HEK293 (cell line): Measurements from ENCODE around the gene CIRBP.

ENCODE experiments used
- CTCF ChIA-PET: fragments of 350-600 bp; formaldehyde crosslinking; extraction: SDS; loops from one replicate; lab custom pipeline; 2021; ENCODE audit warnings: antibody characterized with exemption; lab: Yijun Ruan, JAX
- POLR2A ChIA-PET: fragments of 300-600 bp; formaldehyde crosslinking; extraction: SDS; loops from one replicate; lab custom pipeline; 2020; ENCODE audit warnings: antibody characterized with exemption, inconsistent platforms; lab: Yijun Ruan, JAX
- H3K27ac ChIP-seq: fragments of 200-500 bp; sonication (Bioruptor generic); 2 replicates; pipeline ENCODE4 v1.5.1; 2014; ENCODE audit warnings: low read depth, low read length, control low read depth, inconsistent platforms; ENCODE audit errors: extremely low read depth
- H3K36me3 ChIP-seq, 2 experiments: fragments of 200-500 bp in 1 of 2; sonication (Bioruptor generic) in 1 of 2; 1 replicate in 1 of 2; 2 replicates in 1 of 2; pipeline ENCODE4 v1.5.1; 2014 to 2017; ENCODE audit warnings: inconsistent platforms in 2 of 2, low read length in 2 of 2; ENCODE audit not compliant: control insufficient read depth in 2 of 2, insufficient read depth in 1 of 2
- H3K4me1 ChIP-seq: fragments of 200-500 bp; sonication (Bioruptor generic); 2 replicates; pipeline ENCODE4 v1.5.1; 2014; ENCODE audit warnings: mild to moderate bottlenecking, low read length, inconsistent platforms; ENCODE audit not compliant: control insufficient read depth, insufficient read depth
- H3K4me3 ChIP-seq: 2 replicates; pipeline ENCODE4 v1.5.1; 2011; ENCODE audit warnings: low read depth, mild to moderate bottlenecking, control low read depth, low read length, moderate library complexity
- H3K9me3 ChIP-seq: fragments of 200-500 bp; sonication (Bioruptor generic); 2 replicates; pipeline ENCODE4 v1.5.1; 2014; ENCODE audit warnings: low read depth, low read length, inconsistent platforms; ENCODE audit not compliant: control insufficient read depth, insufficient read depth
- EGR2 ChIP-seq: fragments of 450-650 bp; formaldehyde crosslinking; IDR thresholded peaks from 2 replicates; pipeline ENCODE4 v1.5.1; 2016; ENCODE audit warnings: low read depth, missing biosample characterization, missing genetic modification characterization
- GLIS1 ChIP-seq: fragments of 450-650 bp; formaldehyde crosslinking; IDR thresholded peaks from 2 replicates; pipeline ENCODE4 v1.5.1; 2016; ENCODE audit warnings: missing biosample characterization, missing genetic modification characterization
- HOXA7 ChIP-seq: sonication (generic); formaldehyde crosslinking; IDR thresholded peaks from 2 replicates; pipeline ENCODE4 v1.8.1; 2022; ENCODE audit warnings: missing genetic modification reagents, borderline replicate concordance
- MYNN ChIP-seq: fragments of 450-650 bp; formaldehyde crosslinking; IDR thresholded peaks from 2 replicates; pipeline ENCODE4 v1.5.1; 2016; ENCODE audit warnings: missing biosample characterization, missing genetic modification characterization, borderline replicate concordance
- SCRT1 ChIP-seq: fragments of 450-650 bp; formaldehyde crosslinking; IDR thresholded peaks from 2 replicates; pipeline ENCODE4 v1.5.1; 2016; ENCODE audit warnings: missing biosample characterization, missing genetic modification characterization, borderline replicate concordance
- ZBTB7A ChIP-seq: fragments of 450-650 bp; formaldehyde crosslinking; IDR thresholded peaks from 2 replicates; pipeline ENCODE4 v1.5.1; 2016; ENCODE audit warnings: low read depth, missing biosample characterization, missing genetic modification characterization
- ZFHX2 ChIP-seq: fragments of 450-650 bp; formaldehyde crosslinking; conservative IDR thresholded peaks from 2 replicates; pipeline ENCODE4 v1.5.1; 2016; ENCODE audit warnings: missing biosample characterization, missing genetic modification characterization
- ZNF157 ChIP-seq: fragments of 450-650 bp; formaldehyde crosslinking; IDR thresholded peaks from 2 replicates; pipeline ENCODE4 v1.5.1; 2016; ENCODE audit warnings: missing biosample characterization, missing genetic modification characterization
- ZNF501 ChIP-seq: fragments of 450-650 bp; formaldehyde crosslinking; IDR thresholded peaks from 2 replicates; pipeline ENCODE4 v1.5.1; 2016; ENCODE audit warnings: missing biosample characterization, missing genetic modification characterization
- ZNF548 ChIP-seq: fragments of 450-650 bp; formaldehyde crosslinking; IDR thresholded peaks from 2 replicates; pipeline ENCODE4 v1.5.1; 2016; ENCODE audit warnings: missing biosample characterization, missing genetic modification characterization
- ZNF600 ChIP-seq: fragments of 450-650 bp; formaldehyde crosslinking; IDR thresholded peaks from 2 replicates; pipeline ENCODE4 v1.5.1; 2016; ENCODE audit warnings: missing biosample characterization, missing genetic modification characterization
- TF ChIP-seq, protein P1 (sequence below): fragments of 450-650 bp; formaldehyde crosslinking; IDR thresholded peaks from 2 replicates; pipeline ENCODE4 v1.5.1; 2016; ENCODE audit warnings: missing biosample characterization, missing genetic modification characterization
- TF ChIP-seq, protein P2 (sequence below): fragments of 450-650 bp; IDR thresholded peaks from 2 replicates; pipeline ENCODE4 v1.5.1; 2018; ENCODE audit warnings: missing biosample characterization, missing genetic modification characterization
- TF ChIP-seq, protein P3 (sequence below): fragments of 450-650 bp; formaldehyde crosslinking; conservative IDR thresholded peaks from 2 replicates; pipeline ENCODE4 v1.5.1; 2016; ENCODE audit warnings: low read depth, missing biosample characterization, missing genetic modification characterization
- TF ChIP-seq, protein P4 (sequence below): fragments of 450-650 bp; formaldehyde crosslinking; IDR thresholded peaks from 2 replicates; pipeline ENCODE4 v1.5.1; 2016; ENCODE audit warnings: missing biosample characterization, missing genetic modification characterization
- TF ChIP-seq, protein P5 (sequence below): fragments of 450-650 bp; formaldehyde crosslinking; IDR thresholded peaks from 2 replicates; pipeline ENCODE4 v1.5.1; 2016; ENCODE audit warnings: missing biosample characterization, missing genetic modification characterization

Gene CIRBP

DNA sequence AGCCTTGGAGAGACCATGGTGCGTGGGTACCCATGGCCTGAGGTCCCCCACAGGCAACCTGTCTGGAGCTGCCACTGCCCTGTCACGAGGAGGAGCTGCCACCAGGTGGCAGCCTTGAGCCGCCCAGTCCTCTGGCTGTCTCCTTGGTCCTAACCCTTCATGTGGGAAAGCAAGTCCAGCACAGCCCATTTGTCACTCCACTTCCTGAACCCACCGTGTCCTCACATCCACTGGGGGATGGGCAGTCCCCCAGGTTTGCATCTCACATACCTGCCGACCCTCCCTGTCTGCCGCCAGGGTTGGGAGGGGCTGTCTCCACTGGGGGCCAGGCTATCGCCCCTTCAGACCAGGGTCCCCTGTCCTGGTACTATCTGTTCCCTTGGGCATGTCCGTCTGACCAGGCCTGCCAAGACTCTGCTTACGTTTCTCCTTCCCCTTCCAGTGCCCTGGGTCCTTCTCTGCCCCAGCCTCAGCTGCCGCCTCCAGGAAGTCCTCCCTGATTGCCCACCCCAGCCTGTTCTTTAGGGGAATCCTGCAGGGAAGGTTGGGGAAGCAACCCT, 10.7 kb downstream of the CIRBP start (continued):
- TF ChIP-seq, protein P1, sequence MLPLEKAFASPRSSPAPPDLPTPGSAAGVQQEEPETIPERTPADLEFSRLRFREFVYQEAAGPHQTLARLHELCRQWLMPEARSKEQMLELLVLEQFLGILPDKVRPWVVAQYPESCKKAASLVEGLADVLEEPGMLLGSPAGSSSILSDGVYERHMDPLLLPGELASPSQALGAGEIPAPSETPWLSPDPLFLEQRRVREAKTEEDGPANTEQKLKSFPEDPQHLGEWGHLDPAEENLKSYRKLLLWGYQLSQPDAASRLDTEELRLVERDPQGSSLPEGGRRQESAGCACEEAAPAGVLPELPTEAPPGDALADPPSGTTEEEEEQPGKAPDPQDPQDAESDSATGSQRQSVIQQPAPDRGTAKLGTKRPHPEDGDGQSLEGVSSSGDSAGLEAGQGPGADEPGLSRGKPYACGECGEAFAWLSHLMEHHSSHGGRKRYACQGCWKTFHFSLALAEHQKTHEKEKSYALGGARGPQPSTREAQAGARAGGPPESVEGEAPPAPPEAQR = no peak
- TF ChIP-seq ZNF501 (tag by site-specific recombination) = 0 out of 2 replicates have a peak, but pooled peaks have one; percentile 27
- TF ChIP-seq, protein P2, sequence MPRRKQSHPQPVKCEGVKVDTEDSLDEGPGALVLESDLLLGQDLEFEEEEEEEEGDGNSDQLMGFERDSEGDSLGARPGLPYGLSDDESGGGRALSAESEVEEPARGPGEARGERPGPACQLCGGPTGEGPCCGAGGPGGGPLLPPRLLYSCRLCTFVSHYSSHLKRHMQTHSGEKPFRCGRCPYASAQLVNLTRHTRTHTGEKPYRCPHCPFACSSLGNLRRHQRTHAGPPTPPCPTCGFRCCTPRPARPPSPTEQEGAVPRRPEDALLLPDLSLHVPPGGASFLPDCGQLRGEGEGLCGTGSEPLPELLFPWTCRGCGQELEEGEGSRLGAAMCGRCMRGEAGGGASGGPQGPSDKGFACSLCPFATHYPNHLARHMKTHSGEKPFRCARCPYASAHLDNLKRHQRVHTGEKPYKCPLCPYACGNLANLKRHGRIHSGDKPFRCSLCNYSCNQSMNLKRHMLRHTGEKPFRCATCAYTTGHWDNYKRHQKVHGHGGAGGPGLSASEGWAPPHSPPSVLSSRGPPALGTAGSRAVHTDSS (tag by site-specific recombination) = no peak
- TF ChIP-seq HOXA7 (CRISPR knock-in tag) = no peak
- peak; percentile 49 for TF ChIP-seq GLIS1 (tag by site-specific recombination)
- peak; percentile 100 for TF ChIP-seq ZNF600 (tag by site-specific recombination)
- TF ChIP-seq, protein P3, sequence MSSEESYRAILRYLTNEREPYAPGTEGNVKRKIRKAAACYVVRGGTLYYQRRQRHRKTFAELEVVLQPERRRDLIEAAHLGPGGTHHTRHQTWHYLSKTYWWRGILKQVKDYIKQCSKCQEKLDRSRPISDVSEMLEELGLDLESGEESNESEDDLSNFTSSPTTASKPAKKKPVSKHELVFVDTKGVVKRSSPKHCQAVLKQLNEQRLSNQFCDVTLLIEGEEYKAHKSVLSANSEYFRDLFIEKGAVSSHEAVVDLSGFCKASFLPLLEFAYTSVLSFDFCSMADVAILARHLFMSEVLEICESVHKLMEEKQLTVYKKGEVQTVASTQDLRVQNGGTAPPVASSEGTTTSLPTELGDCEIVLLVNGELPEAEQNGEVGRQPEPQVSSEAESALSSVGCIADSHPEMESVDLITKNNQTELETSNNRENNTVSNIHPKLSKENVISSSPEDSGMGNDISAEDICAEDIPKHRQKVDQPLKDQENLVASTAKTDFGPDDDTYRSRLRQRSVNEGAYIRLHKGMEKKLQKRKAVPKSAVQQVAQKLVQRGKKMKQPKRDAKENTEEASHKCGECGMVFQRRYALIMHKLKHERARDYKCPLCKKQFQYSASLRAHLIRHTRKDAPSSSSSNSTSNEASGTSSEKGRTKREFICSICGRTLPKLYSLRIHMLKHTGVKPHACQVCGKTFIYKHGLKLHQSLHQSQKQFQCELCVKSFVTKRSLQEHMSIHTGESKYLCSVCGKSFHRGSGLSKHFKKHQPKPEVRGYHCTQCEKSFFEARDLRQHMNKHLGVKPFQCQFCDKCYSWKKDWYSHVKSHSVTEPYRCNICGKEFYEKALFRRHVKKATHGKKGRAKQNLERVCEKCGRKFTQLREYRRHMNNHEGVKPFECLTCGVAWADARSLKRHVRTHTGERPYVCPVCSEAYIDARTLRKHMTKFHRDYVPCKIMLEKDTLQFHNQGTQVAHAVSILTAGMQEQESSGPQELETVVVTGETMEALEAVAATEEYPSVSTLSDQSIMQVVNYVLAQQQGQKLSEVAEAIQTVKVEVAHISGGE = no peak
- no peak for TF ChIP-seq ZNF157 (tag by site-specific recombination)
- no peak for TF ChIP-seq SCRT1
- no peak for TF ChIP-seq ZNF548 (tag by site-specific recombination)
- no peak for TF ChIP-seq MYNN
- TF ChIP-seq, protein P4, sequence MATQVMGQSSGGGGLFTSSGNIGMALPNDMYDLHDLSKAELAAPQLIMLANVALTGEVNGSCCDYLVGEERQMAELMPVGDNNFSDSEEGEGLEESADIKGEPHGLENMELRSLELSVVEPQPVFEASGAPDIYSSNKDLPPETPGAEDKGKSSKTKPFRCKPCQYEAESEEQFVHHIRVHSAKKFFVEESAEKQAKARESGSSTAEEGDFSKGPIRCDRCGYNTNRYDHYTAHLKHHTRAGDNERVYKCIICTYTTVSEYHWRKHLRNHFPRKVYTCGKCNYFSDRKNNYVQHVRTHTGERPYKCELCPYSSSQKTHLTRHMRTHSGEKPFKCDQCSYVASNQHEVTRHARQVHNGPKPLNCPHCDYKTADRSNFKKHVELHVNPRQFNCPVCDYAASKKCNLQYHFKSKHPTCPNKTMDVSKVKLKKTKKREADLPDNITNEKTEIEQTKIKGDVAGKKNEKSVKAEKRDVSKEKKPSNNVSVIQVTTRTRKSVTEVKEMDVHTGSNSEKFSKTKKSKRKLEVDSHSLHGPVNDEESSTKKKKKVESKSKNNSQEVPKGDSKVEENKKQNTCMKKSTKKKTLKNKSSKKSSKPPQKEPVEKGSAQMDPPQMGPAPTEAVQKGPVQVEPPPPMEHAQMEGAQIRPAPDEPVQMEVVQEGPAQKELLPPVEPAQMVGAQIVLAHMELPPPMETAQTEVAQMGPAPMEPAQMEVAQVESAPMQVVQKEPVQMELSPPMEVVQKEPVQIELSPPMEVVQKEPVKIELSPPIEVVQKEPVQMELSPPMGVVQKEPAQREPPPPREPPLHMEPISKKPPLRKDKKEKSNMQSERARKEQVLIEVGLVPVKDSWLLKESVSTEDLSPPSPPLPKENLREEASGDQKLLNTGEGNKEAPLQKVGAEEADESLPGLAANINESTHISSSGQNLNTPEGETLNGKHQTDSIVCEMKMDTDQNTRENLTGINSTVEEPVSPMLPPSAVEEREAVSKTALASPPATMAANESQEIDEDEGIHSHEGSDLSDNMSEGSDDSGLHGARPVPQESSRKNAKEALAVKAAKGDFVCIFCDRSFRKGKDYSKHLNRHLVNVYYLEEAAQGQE = peak; percentile 42; the same call in 1 of the 2 replicates
- TF ChIP-seq ZBTB7A (tag by site-specific recombination) = peak; percentile 56

DNA sequence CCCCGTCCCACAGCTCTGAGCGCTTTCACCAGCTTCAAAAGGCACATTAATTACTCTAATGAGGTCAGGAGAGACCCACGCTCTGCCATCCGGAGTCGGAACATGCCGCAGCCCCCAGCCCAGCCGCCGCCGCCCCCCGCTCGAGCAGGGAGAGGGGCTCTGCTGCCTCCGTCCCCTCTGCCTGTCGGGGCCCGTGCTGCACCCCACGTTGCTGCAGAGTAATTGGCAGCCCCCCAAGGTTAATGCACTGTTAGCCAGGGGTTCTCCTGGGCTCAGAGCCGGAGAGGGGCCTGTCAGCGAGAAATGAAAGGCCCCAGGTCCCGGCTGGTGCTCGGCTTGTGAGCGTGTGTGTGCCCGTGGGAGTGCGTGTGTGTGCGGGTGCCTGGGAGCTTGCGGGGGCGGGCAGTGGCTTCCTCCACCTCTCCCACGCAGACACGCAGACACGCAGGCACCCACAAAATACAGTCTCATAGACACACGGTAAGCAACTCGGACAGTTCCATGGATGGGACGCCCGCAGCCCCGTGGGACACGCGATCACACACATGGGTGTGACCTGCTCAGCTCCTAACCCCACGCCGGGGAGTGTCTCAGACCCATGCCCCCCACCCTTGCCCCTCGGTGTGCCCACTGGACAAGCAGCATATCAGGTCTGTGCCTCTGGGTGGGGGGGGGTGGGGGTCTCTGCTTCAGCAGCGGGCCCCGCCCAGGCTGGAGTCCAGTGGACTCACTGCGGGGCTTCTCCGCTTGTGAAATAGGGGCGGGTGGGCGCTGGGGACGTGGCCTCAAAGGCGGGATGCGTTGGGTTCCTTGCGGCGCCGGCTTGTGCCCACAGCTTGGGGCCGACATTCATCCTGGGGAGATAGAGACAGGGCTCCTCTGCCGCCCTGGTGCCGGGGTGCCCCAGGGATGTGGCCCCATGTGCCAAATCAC, 11.8 kb downstream of the CIRBP start:
- Histone ChIP-seq H3K27ac (no peak overlapping the region), H3K4me3 (no peak overlapping the region)
- peak; percentile 84 for TF ChIP-seq EGR2 (tag by site-specific recombination)
- peak; percentile 85 for TF ChIP-seq ZFHX2
- TF ChIP-seq, protein P5, sequence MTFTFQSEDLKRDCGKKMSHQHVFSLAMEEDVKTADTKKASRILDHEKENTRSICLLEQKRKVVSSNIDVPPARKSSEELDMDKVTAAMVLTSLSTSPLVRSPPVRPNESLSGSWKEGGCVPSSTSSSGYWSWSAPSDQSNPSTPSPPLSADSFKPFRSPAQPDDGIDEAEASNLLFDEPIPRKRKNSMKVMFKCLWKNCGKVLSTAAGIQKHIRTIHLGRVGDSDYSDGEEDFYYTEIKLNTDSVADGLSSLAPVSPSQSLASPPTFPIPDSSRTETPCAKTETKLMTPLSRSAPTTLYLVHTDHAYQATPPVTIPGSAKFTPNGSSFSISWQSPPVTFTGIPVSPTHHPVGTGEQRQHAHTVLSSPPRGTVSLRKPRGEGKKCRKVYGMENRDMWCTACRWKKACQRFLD (tag by site-specific recombination) = no peak
- TF ChIP-seq, all 188 proteins: peak for 2
- Histone ChIP-seq H3K4me1 (peaks cover 3% of the 10 kb centered on the region), H3K36me3 (peaks cover 0 to 36% of the 10 kb centered on the region in 2 experiments; a peak in 1 of 3 replicates), H3K9me3 (no peaks in the 10 kb centered on the region)
- ChIA-PET POLR2A (interaction anchor here (2.8 kb wide), 1 partner anchor 12 kb away, joined by 26 read pairs; the partner anchor contains the start of gene CIRBP), CTCF (interaction anchor here (0.6 to 4.4 kb wide), 8 partner anchors 15 to 526 kb away, joined by 3 to 28 read pairs (median 4); no protein-coding TSS in a partner anchor)
